ENCODE data around the gene USP38. TPM values are rescaled to one million over a fixed set of nuclear protein-coding genes. Genes with fewer than 3 reads are reported as not detected.

Gene USP38
- total and polyA plus RNA-seq, 2 donors (not counting 3 experiments of a cell fraction or from before 2014, with no cell fraction given) = 7.5 to 17.0 TPM

- Histone ChIP-seq H3K36me3 (ENCODE audit: control insufficient read depth in 2 of 2, extremely low read depth in 1 of 2, insufficient read depth in 2 of 2, low read length in 2 of 2) (no peaks in the 10 kb centered on the region), H4K20me1 (replicated peaks; ENCODE audit: control insufficient read depth, extremely low read depth, insufficient read depth, low read length) (no peaks in the 10 kb centered on the region), H3K79me2 (ENCODE audit: control insufficient read depth, insufficient read depth, low read length) (no peaks in the 10 kb centered on the region), H2AFZ (ENCODE audit: low read depth, low read length) (no peak overlapping the region), H3K4me2 (ENCODE audit: insufficient read depth, low read length) (no peak overlapping the region), H3K27me3 (ENCODE audit: control insufficient read depth in 2 of 2, insufficient read depth in 2 of 2, low read length in 2 of 2) (no peaks in the 10 kb centered on the region), H3K4me1 (ENCODE audit: control insufficient read depth, extremely low read depth, insufficient read depth, low read length) (no peaks in the 10 kb centered on the region), H3K27ac (ENCODE audit: insufficient read depth, low read depth, low read length) (no peak overlapping the region), H3K9me3 (replicated peaks; ENCODE audit: control insufficient read depth, insufficient read depth, low read length) (no peaks in the 10 kb centered on the region), H3K4me3 (replicated peaks in 1 of 3; ENCODE audit: insufficient read depth in 1 of 3, low read depth in 1 of 3, low read length in 3 of 3) (no peak overlapping the region), H3K9me1 (replicated peaks; ENCODE audit: control insufficient read depth, extremely low read depth, insufficient read depth, low read length) (no peaks in the 10 kb centered on the region), H3K9ac (replicated peaks; ENCODE audit: extremely low read depth, insufficient read depth, low read length) (no peak overlapping the region)
- TF ChIP-seq, protein P1, sequence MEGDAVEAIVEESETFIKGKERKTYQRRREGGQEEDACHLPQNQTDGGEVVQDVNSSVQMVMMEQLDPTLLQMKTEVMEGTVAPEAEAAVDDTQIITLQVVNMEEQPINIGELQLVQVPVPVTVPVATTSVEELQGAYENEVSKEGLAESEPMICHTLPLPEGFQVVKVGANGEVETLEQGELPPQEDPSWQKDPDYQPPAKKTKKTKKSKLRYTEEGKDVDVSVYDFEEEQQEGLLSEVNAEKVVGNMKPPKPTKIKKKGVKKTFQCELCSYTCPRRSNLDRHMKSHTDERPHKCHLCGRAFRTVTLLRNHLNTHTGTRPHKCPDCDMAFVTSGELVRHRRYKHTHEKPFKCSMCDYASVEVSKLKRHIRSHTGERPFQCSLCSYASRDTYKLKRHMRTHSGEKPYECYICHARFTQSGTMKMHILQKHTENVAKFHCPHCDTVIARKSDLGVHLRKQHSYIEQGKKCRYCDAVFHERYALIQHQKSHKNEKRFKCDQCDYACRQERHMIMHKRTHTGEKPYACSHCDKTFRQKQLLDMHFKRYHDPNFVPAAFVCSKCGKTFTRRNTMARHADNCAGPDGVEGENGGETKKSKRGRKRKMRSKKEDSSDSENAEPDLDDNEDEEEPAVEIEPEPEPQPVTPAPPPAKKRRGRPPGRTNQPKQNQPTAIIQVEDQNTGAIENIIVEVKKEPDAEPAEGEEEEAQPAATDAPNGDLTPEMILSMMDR (IDR thresholded peaks at IDR 0.05; ENCODE audit: extremely low read depth in 1 of 2, insufficient read depth in 1 of 2, low read depth in 1 of 2, low read length in 2 of 2) = no peak
- no peak for TF ChIP-seq EZH2 (IDR thresholded peaks at IDR 0.05; ENCODE audit: borderline replicate concordance, low read depth, low read length, severe bottlenecking)
- no peak for TF ChIP-seq GATA2 (IDR thresholded peaks at IDR 0.05; ENCODE audit: insufficient read depth, insufficient read length, low read depth, low read length)
- TF ChIP-seq FOS (IDR thresholded peaks at IDR 0.05; ENCODE audit: borderline replicate concordance, insufficient read depth, low read length) = no peak
- no peak for TF ChIP-seq POLR2A (IDR thresholded peaks at IDR 0.05; ENCODE audit: low read depth, low read length)
- TF ChIP-seq MYC (IDR thresholded peaks at IDR 0.05; ENCODE audit: low read depth, low read length) = no peak
- no peak for TF ChIP-seq JUN (IDR thresholded peaks at IDR 0.05; ENCODE audit: borderline replicate concordance, insufficient read depth, insufficient read length, low read depth)
- TF ChIP-seq, protein P2, sequence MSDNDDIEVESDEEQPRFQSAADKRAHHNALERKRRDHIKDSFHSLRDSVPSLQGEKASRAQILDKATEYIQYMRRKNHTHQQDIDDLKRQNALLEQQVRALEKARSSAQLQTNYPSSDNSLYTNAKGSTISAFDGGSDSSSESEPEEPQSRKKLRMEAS (IDR thresholded peaks at IDR 0.05; ENCODE audit: insufficient read depth, insufficient read length) = no peak
- no peak for TF ChIP-seq POLR2AphosphoS5 (IDR thresholded peaks at IDR 0.05; ENCODE audit: insufficient read depth, low read depth, low read length)
- no TSS peak for BruUV-seq (replicated peaks)
- intact Hi-C loops (cut with micrococcal nuclease) (no loop called here), dilution Hi-C loops (cut with MboI; ENCODE audit: extremely low pct_ligation_motif_present, low sequenced_read_pairs) (no loop called here)
- no peak for FAIRE-seq
- CTCF ChIA-PET = interaction anchor here (1.5 kb wide), 1 partner anchor 18 kb away, joined by 3 read pairs; no protein-coding TSS in a partner anchor
- POLR2A ChIA-PET = no interaction called here
- no peak for DNase-seq (ENCODE audit: low read depth, low spot score)
Measured at GRCh38 chr4:143243041-143243440, 58.3 kb downstream of the USP38 start.
